K562 (cell line): ENCODE data around the gene SIAE. TPM values are rescaled to one million over a fixed set of nuclear protein-coding genes. Genes with fewer than 3 reads are reported as not detected.

Source experiments
- ATAC-seq: fragments of 200-7000 bp; cut with Tn5 transposase; 3 replicates; pipeline ENCODE4 v1.9.1; 2020; ENCODE audit warnings: moderate library complexity
- BruUV-seq: library from RNA; stranded (reverse); fragments of 400-500 nt; replicated peaks from 2 replicates; lab custom pipeline; 2021; lab: Mats Ljungman, UMichigan
- CTCF ChIA-PET: fragments of 300-600 bp; formaldehyde crosslinking; extraction: SDS; loops from one replicate; lab custom pipeline; 2021; ENCODE audit warnings: low intra/inter-chr PET ratio; lab: Yijun Ruan, JAX
- POLR2A ChIA-PET: fragments of 300-600, 350-650 bp; sonication (Branson Sonifier 250); formaldehyde crosslinking; extraction: SDS; loops from one replicate; lab custom pipeline; 2021; ENCODE audit warnings: antibody characterized with exemption, inconsistent platforms; lab: Yijun Ruan, JAX
- DNase-seq, 4 experiments: peaks; one replicate each; pipeline versions ENCODE4 v3.0.0 to v3.0.0-alpha.2; 2011 to 2018; ENCODE audit warnings: low spot score in 3 of 4, mixed read lengths in 3 of 4; ENCODE audit errors: extremely low read depth in 1 of 4
- FAIRE-seq: peaks from 2 replicates; lab custom pipeline; 2011; peaks lifted over from hg19 to GRCh38; lab: Jason Lieb, UNC
- H2AFZ ChIP-seq: 2 replicates; pipeline ENCODE4 v1.6.0; 2011; ENCODE audit warnings: low read depth, low read length, control low read depth, inconsistent platforms
- H3K27ac ChIP-seq: fragments of 200-600 bp; 3 replicates; pipeline ENCODE4 v1.8.0; 2011; ENCODE audit warnings: low read depth, mild to moderate bottlenecking, control low read depth, inconsistent platforms, low read length, moderate library complexity, mixed read lengths; ENCODE audit errors: extremely low read depth
- H3K27me3 ChIP-seq, 2 experiments: fragments of 300-600 bp in 1 of 2; 2 replicates in 1 of 2; 3 replicates in 1 of 2; pipeline versions ENCODE4 v1.6.0 to v1.8.0; 2011; ENCODE audit warnings: inconsistent platforms in 2 of 2, low read length in 2 of 2, mild to moderate bottlenecking in 1 of 2, mixed read lengths in 1 of 2, moderate library complexity in 1 of 2; ENCODE audit not compliant: control insufficient read depth in 2 of 2, insufficient read depth in 2 of 2
- H3K36me3 ChIP-seq: fragments of 300-600 bp; 3 replicates; pipeline ENCODE4 v1.8.0; 2011; ENCODE audit warnings: mild to moderate bottlenecking, low read length, inconsistent platforms; ENCODE audit not compliant: control insufficient read depth, insufficient read depth
- H3K4me1 ChIP-seq, 2 experiments: fragments of 200-600 bp in 1 of 2; replicated peaks in 1 of 2; 2 replicates in 1 of 2; 3 replicates in 1 of 2; pipeline versions ENCODE4 v1.5.1 to v1.8.0; 2011; ENCODE audit warnings: inconsistent platforms in 2 of 2, low read length in 2 of 2, mild to moderate bottlenecking in 1 of 2, mixed read lengths in 1 of 2, moderate library complexity in 1 of 2; ENCODE audit not compliant: control insufficient read depth in 2 of 2, insufficient read depth in 2 of 2
- H3K4me2 ChIP-seq: 2 replicates; pipeline ENCODE4 v1.6.1; 2011; ENCODE audit warnings: low read length, control low read depth, inconsistent platforms, mixed read lengths; ENCODE audit not compliant: insufficient read depth
- H3K4me3 ChIP-seq: fragments of 200-600 bp; sonication (generic), shearing (Covaris generic); 2 replicates; pipeline ENCODE4 v1.5.1; 2016; ENCODE audit warnings: control low read depth, inconsistent platforms
- H3K79me2 ChIP-seq: fragments of 200-600 bp; 3 replicates; pipeline ENCODE4 v1.8.0; 2011; ENCODE audit warnings: low read length, inconsistent platforms; ENCODE audit not compliant: control insufficient read depth, insufficient read depth
- H3K9ac ChIP-seq, 2 experiments: 2 replicates each; pipeline versions ENCODE4 v1.6.0 to v1.6.1; 2011; ENCODE audit warnings: low read depth in 2 of 2, low read length in 2 of 2, control low read depth in 1 of 2, inconsistent platforms in 1 of 2, mild to moderate bottlenecking in 1 of 2, mixed read lengths in 1 of 2; ENCODE audit not compliant: insufficient read depth in 1 of 2
- H3K9me1 ChIP-seq: one replicate; pipeline ENCODE4 v1.6.0; 2011; ENCODE audit warnings: inconsistent platforms, mild to moderate bottlenecking, low read length, moderate library complexity; ENCODE audit not compliant: control insufficient read depth, insufficient read depth
- H3K9me3 ChIP-seq: replicated peaks from 2 replicates; pipeline ENCODE4 v1.5.1; 2011; ENCODE audit warnings: low read depth, low read length, inconsistent platforms; ENCODE audit not compliant: control insufficient read depth, insufficient read depth
- H4K20me1 ChIP-seq: replicated peaks from 2 replicates; pipeline ENCODE4 v1.6.1; 2011; ENCODE audit warnings: low read length, inconsistent platforms, mixed read lengths; ENCODE audit not compliant: control insufficient read depth, insufficient read depth
- AFF1 ChIP-seq, 2 experiments: fragments of 450-650 bp; IDR thresholded peaks; 2 replicates each; pipeline ENCODE4 v1.6.1; 2018; ENCODE audit warnings: mild to moderate bottlenecking in 2 of 2, low read depth in 1 of 2; ENCODE audit not compliant: partially characterized antibody in 2 of 2
- BRD4 ChIP-seq: fragments of 200-600 bp; sonication (generic); IDR thresholded peaks from 2 replicates; pipeline ENCODE4 v1.6.1; 2017; ENCODE audit warnings: inconsistent platforms
- CXXC5 ChIP-seq: fragments of 250-450 bp; sonication (Bioruptor Pico); IDR thresholded peaks from 2 replicates; pipeline ENCODE4 v1.8.0; 2022; ENCODE audit warnings: inconsistent platforms, mild to moderate bottlenecking, moderate library complexity
- EP400 ChIP-seq: fragments of 450-650 bp; IDR thresholded peaks from 2 replicates; pipeline ENCODE4 v1.6.1; 2017; ENCODE audit warnings: antibody characterized with exemption, mild to moderate bottlenecking, moderate library complexity
- FIP1L1 ChIP-seq: fragments of 200-400 bp; formaldehyde crosslinking; IDR thresholded peaks from 2 replicates; pipeline ENCODE4 v1.6.1; 2018; ENCODE audit warnings: mild to moderate bottlenecking, low read depth, low read length; ENCODE audit not compliant: poor library complexity, severe bottlenecking
- FOXJ2 ChIP-seq: fragments of 200-800 bp; sonication (Bioruptor generic); IDR thresholded peaks from 2 replicates; pipeline ENCODE4 v1.6.1; 2016; ENCODE audit warnings: missing genetic modification characterization, missing compliant biosample characterization
- FOXK1 ChIP-seq: sonication (generic); formaldehyde crosslinking; IDR thresholded peaks from 2 replicates; pipeline ENCODE4 v1.8.0; 2022; ENCODE audit warnings: missing genetic modification reagents, mild to moderate bottlenecking, borderline replicate concordance
- HDAC8 ChIP-seq: fragments of 450-650 bp; IDR thresholded peaks from 2 replicates; pipeline ENCODE4 v1.6.1; 2016; ENCODE audit warnings: mild to moderate bottlenecking, missing genetic modification characterization, moderate library complexity, missing compliant biosample characterization
- ILF3 ChIP-seq: fragments of 450-650 bp; IDR thresholded peaks from 2 replicates; pipeline ENCODE4 v1.6.1; 2018; ENCODE audit warnings: antibody characterized with exemption, mild to moderate bottlenecking, moderate library complexity, borderline replicate concordance
- MAFG ChIP-seq: fragments of 450-650 bp; conservative IDR thresholded peaks from 2 replicates; pipeline ENCODE4 v1.6.1; 2016; ENCODE audit warnings: missing genetic modification characterization, missing compliant biosample characterization
- SMARCB1 ChIP-seq: IDR thresholded peaks from 2 replicates; pipeline ENCODE4 v1.6.1; 2011; ENCODE audit warnings: improper control_type of control experiment, low read depth; ENCODE audit not compliant: insufficient read length
- SP1 ChIP-seq: sonication (generic); formaldehyde crosslinking; IDR thresholded peaks from 2 replicates; pipeline ENCODE4 v1.8.1; 2022; ENCODE audit warnings: mild to moderate bottlenecking, missing genetic modification reagents
- TCFL5 ChIP-seq: fragments of 250-450 bp; sonication (Bioruptor Pico); conservative IDR thresholded peaks from 2 replicates; pipeline ENCODE4 v1.6.1; 2021; ENCODE audit warnings: mild to moderate bottlenecking, moderate library complexity, matching md5 sums
- ZNF354B ChIP-seq: fragments of 250-450 bp; sonication (Bioruptor Pico); IDR thresholded peaks from 2 replicates; pipeline ENCODE4 v1.4.0; 2020
- ZNF584 ChIP-seq: fragments of 200-800 bp; sonication (Bioruptor generic); IDR thresholded peaks from 2 replicates; pipeline ENCODE4 v1.6.1; 2016; ENCODE audit warnings: low read depth, mild to moderate bottlenecking, missing genetic modification characterization, missing compliant biosample characterization
- WGBS: fragments of 100-300 bp; shearing (Covaris generic); methylation state at CpG from one replicate; pipeline ENCODE4 v1.1.6; 2016; ENCODE audit warnings: low coverage, mixed read lengths; ENCODE audit not compliant: insufficient coverage; ENCODE audit errors: missing lambda C conversion rate; 5-methylcytosine and 5-hydroxymethylcytosine counted together
- in situ Hi-C: fragments of 300-500 bp; cut with MboI; formaldehyde crosslinking; loops from 4 replicates; pipeline ENCODE4 v1.15.0; 2018; ENCODE audit warnings: inconsistent platforms, mixed read lengths
- intact Hi-C: fragments of 100-400 bp; cut with micrococcal nuclease; formaldehyde crosslinking; loops from 2 replicates; pipeline ENCODE4 v1.14.2; 2022
- polyA plus RNA-seq, 8 experiments: library from polyadenylated mRNA; depleted of rRNA in 4 of 8; stranded (reverse) in 5 of 8; unstranded in 3 of 8; fragments of >200 nt; fragmentation: Nextera tagmentation in 2 of 8; fragmentation: Illumina TruSeq in 1 of 8; extraction: Ambion mirVana in 2 of 8; extraction: Trizol in 1 of 8; gene quantifications; 2 replicates each; pipeline versions ENCODE4 v1.2.1 to v1.2.3, GENCODE V29; 2011 to 2014; ENCODE audit warnings: inconsistent platforms in 1 of 8, missing spikeins in 1 of 8
- total RNA-seq, 7 experiments: library from RNA; depleted of rRNA in 6 of 7; stranded (reverse); fragments of >200 nt in 6 of 7; fragmentation: Illumina TruSeq in 2 of 7; extraction: Trizol in 2 of 7; gene quantifications; 2 replicates each; pipeline versions ENCODE4 v1.2.1 to v1.2.3, GENCODE V29; 2011 to 2021; ENCODE audit warnings: low replicate concordance in 1 of 7
- TF ChIP-seq, protein P1 (sequence below): sonication (generic); formaldehyde crosslinking; IDR thresholded peaks from 2 replicates; pipeline ENCODE4 v1.8.1; 2023; ENCODE audit warnings: mild to moderate bottlenecking, missing genetic modification reagents

SIAE gene
- total and polyA plus RNA-seq, 9 of the 15 experiments (the other 6 are each of a cell fraction or from before 2014, with no cell fraction given) = 0.89 to 9.6 (median 3.7) TPM

- BruUV-seq = no TSS peak
- no peak for TF ChIP-seq SMARCB1
- TF ChIP-seq FIP1L1 = no peak
- 0 out of 2 replicates have a peak, but pooled peaks have one; percentile 6 for TF ChIP-seq FOXJ2 (tag)
- 0 out of 2 replicates have a peak, but pooled peaks have one; percentile 14 for TF ChIP-seq TCFL5 (CRISPR knock-in tag)
- TF ChIP-seq BRD4 = no peak
- no peak for TF ChIP-seq AFF1 (IDR thresholded peaks at IDR 0.05; ENCODE audit: low read depth in 1 of 2, partially characterized antibody in 2 of 2)
- TF ChIP-seq ILF3 = no peak
- TF ChIP-seq EP400 = no peak
- TF ChIP-seq HDAC8 (tag) = no peak
- no peak for TF ChIP-seq SP1 (CRISPR knock-in tag)
- no peak for TF ChIP-seq ZNF354B (CRISPR knock-in tag)
- TF ChIP-seq, protein P1, sequence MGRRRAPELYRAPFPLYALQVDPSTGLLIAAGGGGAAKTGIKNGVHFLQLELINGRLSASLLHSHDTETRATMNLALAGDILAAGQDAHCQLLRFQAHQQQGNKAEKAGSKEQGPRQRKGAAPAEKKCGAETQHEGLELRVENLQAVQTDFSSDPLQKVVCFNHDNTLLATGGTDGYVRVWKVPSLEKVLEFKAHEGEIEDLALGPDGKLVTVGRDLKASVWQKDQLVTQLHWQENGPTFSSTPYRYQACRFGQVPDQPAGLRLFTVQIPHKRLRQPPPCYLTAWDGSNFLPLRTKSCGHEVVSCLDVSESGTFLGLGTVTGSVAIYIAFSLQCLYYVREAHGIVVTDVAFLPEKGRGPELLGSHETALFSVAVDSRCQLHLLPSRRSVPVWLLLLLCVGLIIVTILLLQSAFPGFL (CRISPR knock-in tag) = no peak
- no peak for TF ChIP-seq MAFG (tag)
- TF ChIP-seq FOXK1 (CRISPR knock-in tag) = no peak
- no peak for TF ChIP-seq ZNF584 (CRISPR knock-in tag)
- TF ChIP-seq CXXC5 (CRISPR knock-in tag) = 0 out of 2 replicates have a peak, but pooled peaks have one; percentile 26
Measured at GRCh38 chr11:124644426-124645280, 28.9 kb downstream of the SIAE start.

More at GRCh38 chr11:124644426-124645280, 28.9 kb downstream of the SIAE start:
- Histone ChIP-seq H3K27ac (peak overlapping the region; percentile 81), H3K4me2 (peak overlapping the region; percentile 70), H3K9me3 (peaks cover 8% of the 10 kb centered on the region; the same call in 1 of the 2 replicates), H3K9ac (peak overlapping the region in 1 of 2 experiments; percentile 43; a peak in 3 of 4 replicates), H3K4me3 (no peak overlapping the region), H4K20me1 (no peaks in the 10 kb centered on the region), H3K4me1 (peaks cover 0 to 27% of the 10 kb centered on the region in 2 experiments; a peak in 4 of 5 replicates), H3K27me3 (no peaks in the 10 kb centered on the region), H3K9me1 (no peaks in the 10 kb centered on the region), H2AFZ (peak overlapping the region; percentile 96), H3K36me3 (no peaks in the 10 kb centered on the region), H3K79me2 (no peaks in the 10 kb centered on the region)
- intact Hi-C loops (loop anchor here (1.0 to 5.0 kb wide), 5 partner anchors 25 to 227 kb away; no protein-coding TSS in a partner anchor), in situ Hi-C loops (no loop called here)
- FAIRE-seq = peak; percentile 81
- POLR2A ChIA-PET = interaction anchor here (0.9 to 1.3 kb wide), 2 partner anchors 22 to 175 kb away, joined by 3 to 4 read pairs; partner anchors contain the start of gene TBRG1
- 14% methylated on average over 16 of the region's 16 CpGs for WGBS
- DNase-seq = peak; percentile 66 to 81 (median 68)
- CTCF ChIA-PET = interaction anchor here (0.6 to 2.5 kb wide), 9 partner anchors 119 to 231 kb away, joined by 3 to 35 read pairs (median 5); no protein-coding TSS in a partner anchor
- ATAC-seq = peak; percentile 75
